Erythroblast (primary cell): ENCODE data around the gene TMC3.

Source experiments
- DNase-seq, 2 experiments: peaks; one replicate each; lab custom pipeline; 2025; lab: John Stamatoyannopoulos, UW
- GATA1 ChIP-seq: IDR thresholded peaks from 2 replicates; pipeline ENCODE4 v1.6.1; 2011; ENCODE audit warnings: low read depth, mild to moderate bottlenecking, control low read depth, low read length, moderate library complexity
- POLR2A ChIP-seq: IDR thresholded peaks from 2 replicates; pipeline ENCODE4 v1.6.1; 2011; ENCODE audit warnings: mild to moderate bottlenecking, low read length

The TMC3 gene

GRCh38 chr15:81297603-81298575 is 76.1 kb downstream of the TMC3 start:
- TF ChIP-seq GATA1 (no peak), POLR2A (no peak)
- no peak for DNase-seq

- no peak for DNase-seq
- TF ChIP-seq GATA1 (no peak), POLR2A (no peak)
These were observed 76.9 kb downstream of the TMC3 start for GRCh38 chr15:81297147-81297572.

GRCh38 chr15:81296673-81297072 is 77.3 kb downstream of the TMC3 start:
- TF ChIP-seq GATA1 = no peak
- TF ChIP-seq POLR2A = no peak
- DNase-seq = no peak

GRCh38 chr15:81296186-81296585 is 77.8 kb downstream of the TMC3 start:
- TF ChIP-seq POLR2A (no peak), GATA1 (no peak)
- DNase-seq = no peak

- no peak for DNase-seq
- TF ChIP-seq POLR2A (no peak), GATA1 (no peak)
These were observed 78.4 kb downstream of the TMC3 start for GRCh38 chr15:81295486-81296121.

GRCh38 chr15:81294516-81294880 is 79.5 kb downstream of the TMC3 start:
- TF ChIP-seq GATA1 (no peak), POLR2A (no peak)
- no peak for DNase-seq

GRCh38 chr15:81293728-81294515 is 80.1 kb downstream of the TMC3 start:
- TF ChIP-seq POLR2A (no peak), GATA1 (no peak)
- DNase-seq = no peak

- no peak for DNase-seq
These were observed 81.5 kb downstream of the TMC3 start for GRCh38 chr15:81292523-81293001.

GRCh38 chr15:81291916-81292522 is 82.0 kb downstream of the TMC3 start:
- no peak for DNase-seq
- TF ChIP-seq POLR2A (no peak), GATA1 (no peak)

More at GRCh38 chr15:81292523-81293001, 81.5 kb downstream of the TMC3 start:
- TF ChIP-seq POLR2A (no peak), GATA1 (no peak)

GRCh38 chr15:81289910-81290309 is 84.1 kb downstream of the TMC3 start:
- TF ChIP-seq POLR2A = no peak
- TF ChIP-seq GATA1 = no peak
- DNase-seq = no peak

- TF ChIP-seq POLR2A = no peak
- TF ChIP-seq GATA1 = no peak
- DNase-seq = no peak
These were observed 85.4 kb downstream of the TMC3 start for GRCh38 chr15:81288616-81289015.

- no peak for DNase-seq
- TF ChIP-seq POLR2A = no peak
- no peak for TF ChIP-seq GATA1
These were observed 86.0 kb downstream of the TMC3 start for GRCh38 chr15:81288040-81288439.

- TF ChIP-seq POLR2A = no peak
- no peak for TF ChIP-seq GATA1
- DNase-seq = no peak
These were observed 87.3 kb downstream of the TMC3 start for GRCh38 chr15:81286621-81287121.
